Measurements from ENCODE around the gene NUMBL. TPM values are rescaled to one million over a fixed set of nuclear protein-coding genes. Genes with fewer than 3 reads are reported as not detected.

The NUMBL gene
- total RNA-seq, 1 experiment from 2014 or later: 38.4 TPM

DNA sequence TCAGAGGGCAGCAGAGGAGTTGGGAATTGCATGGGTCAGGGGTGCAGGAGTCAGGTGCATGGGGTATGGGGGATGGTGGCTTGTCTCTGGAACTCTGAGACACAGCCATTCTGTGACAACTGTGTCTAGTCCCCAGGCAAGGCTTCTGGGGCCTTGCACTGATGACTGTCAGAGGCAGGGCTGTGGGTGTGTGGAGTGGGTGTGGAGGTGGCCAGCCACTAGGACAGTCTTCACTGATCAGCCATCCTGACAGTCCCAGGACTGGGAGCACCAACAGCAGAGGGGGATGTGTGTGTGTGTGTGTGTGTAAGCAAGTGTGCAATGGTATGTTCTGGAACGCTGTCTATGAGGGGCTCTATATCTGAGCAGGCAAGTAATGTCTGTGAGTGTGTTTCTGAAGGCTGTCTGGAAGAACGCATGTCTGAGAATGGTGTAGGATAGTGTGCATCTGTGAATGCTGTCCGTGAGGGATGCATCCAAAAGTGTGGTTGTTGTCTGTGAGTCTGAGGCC is 5.4 kb downstream of the NUMBL start:
- H3K9me3 ChIP-seq (ENCODE audit: low read depth, low read length, poor library complexity, severe bottlenecking): no peaks in the 10 kb centered on the region
- H3K27me3 ChIP-seq (replicated peaks; ENCODE audit: insufficient read depth, low read depth, low read length, poor library complexity): no peaks in the 10 kb centered on the region
- H3K27ac ChIP-seq (ENCODE audit: low read depth, low read length, poor library complexity, severe bottlenecking): no peak overlapping the region
- no peak for DNase-seq (ENCODE audit: low spot score)
- H3K36me3 ChIP-seq (ENCODE audit: insufficient read depth, low read length, poor library complexity, severe bottlenecking): peaks cover 21% of the 10 kb centered on the region
- TF ChIP-seq CTCF (conservative IDR thresholded peaks at IDR 0.05; ENCODE audit: low read depth, low read length) (no peak), EZH2 (IDR thresholded peaks at IDR 0.05; ENCODE audit: borderline replicate concordance, low read depth, low read length, poor library complexity, severe bottlenecking) (no peak)
- no TSS peak for BruUV-seq (replicated peaks)
- intact Hi-C loops (cut with micrococcal nuclease; ENCODE audit: unreplicated experiment): no loop called here
- CTCF ChIA-PET: no interaction called here
- no peak overlapping the region for H3K4me3 ChIP-seq (ENCODE audit: low read depth, low read length, poor library complexity, severe bottlenecking)
- peaks cover 7% of the 10 kb centered on the region for H3K4me1 ChIP-seq (ENCODE audit: insufficient read depth, low read length, poor library complexity, severe bottlenecking)
- POLR2A ChIA-PET (ENCODE audit: low non-redundant PET): no interaction called here

GRCh38 chr19:40684280-40684679 is 6.2 kb downstream of the NUMBL start:
- POLR2A ChIA-PET (ENCODE audit: low non-redundant PET): no interaction called here
- H3K27ac ChIP-seq (ENCODE audit: low read depth, low read length, poor library complexity, severe bottlenecking): no peak overlapping the region
- CTCF ChIA-PET: no interaction called here
- DNase-seq (ENCODE audit: low spot score): no peak
- intact Hi-C loops (cut with micrococcal nuclease; ENCODE audit: unreplicated experiment): no loop called here
- TF ChIP-seq CTCF (conservative IDR thresholded peaks at IDR 0.05; ENCODE audit: low read depth, low read length): no peak
- no peak for TF ChIP-seq EZH2 (IDR thresholded peaks at IDR 0.05; ENCODE audit: borderline replicate concordance, low read depth, low read length, poor library complexity, severe bottlenecking)
- H3K36me3 ChIP-seq (ENCODE audit: insufficient read depth, low read length, poor library complexity, severe bottlenecking): peaks cover 23% of the 10 kb centered on the region
- no peaks in the 10 kb centered on the region for H3K9me3 ChIP-seq (ENCODE audit: low read depth, low read length, poor library complexity, severe bottlenecking)
- BruUV-seq (replicated peaks): no TSS peak
- H3K4me3 ChIP-seq (ENCODE audit: low read depth, low read length, poor library complexity, severe bottlenecking): no peak overlapping the region
- no peaks in the 10 kb centered on the region for H3K27me3 ChIP-seq (replicated peaks; ENCODE audit: insufficient read depth, low read depth, low read length, poor library complexity)
- H3K4me1 ChIP-seq (ENCODE audit: insufficient read depth, low read length, poor library complexity, severe bottlenecking): no peaks in the 10 kb centered on the region

DNA sequence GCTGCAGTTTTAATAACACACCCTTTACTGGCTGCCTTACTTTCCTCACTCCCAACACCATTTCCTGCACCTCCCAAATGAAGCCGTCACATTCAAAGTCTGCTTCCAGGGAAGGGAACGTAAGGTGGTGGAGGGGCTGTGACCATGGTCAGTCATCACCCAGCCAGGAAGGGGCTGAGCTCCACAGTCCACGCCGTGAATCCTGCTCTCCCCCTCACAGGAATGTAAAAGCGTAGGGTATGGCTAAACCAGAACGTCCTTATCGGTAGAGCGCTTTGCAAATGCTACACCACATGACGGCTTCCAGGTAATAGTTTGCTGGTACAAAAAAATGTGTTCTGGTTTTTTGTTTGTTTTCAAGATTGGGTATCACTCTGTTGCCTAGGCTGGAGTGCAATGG is 7.0 kb downstream of the NUMBL start:
- peaks cover 28% of the 10 kb centered on the region for H3K36me3 ChIP-seq (ENCODE audit: insufficient read depth, low read length, poor library complexity, severe bottlenecking)
- TF ChIP-seq CTCF (conservative IDR thresholded peaks at IDR 0.05; ENCODE audit: low read depth, low read length) (no peak), EZH2 (IDR thresholded peaks at IDR 0.05; ENCODE audit: borderline replicate concordance, low read depth, low read length, poor library complexity, severe bottlenecking) (no peak)
- ChIA-PET CTCF (no interaction called here), POLR2A (ENCODE audit: low non-redundant PET) (no interaction called here)
- H3K4me3 ChIP-seq (ENCODE audit: low read depth, low read length, poor library complexity, severe bottlenecking): no peak overlapping the region
- no peak for DNase-seq (ENCODE audit: low spot score)
- H3K4me1 ChIP-seq (ENCODE audit: insufficient read depth, low read length, poor library complexity, severe bottlenecking): no peaks in the 10 kb centered on the region
- H3K9me3 ChIP-seq (ENCODE audit: low read depth, low read length, poor library complexity, severe bottlenecking): no peaks in the 10 kb centered on the region
- no peak overlapping the region for H3K27ac ChIP-seq (ENCODE audit: low read depth, low read length, poor library complexity, severe bottlenecking)
- no TSS peak for BruUV-seq (replicated peaks)
- intact Hi-C loops (cut with micrococcal nuclease; ENCODE audit: unreplicated experiment): no loop called here
- H3K27me3 ChIP-seq (replicated peaks; ENCODE audit: insufficient read depth, low read depth, low read length, poor library complexity): no peaks in the 10 kb centered on the region
